Activated B cell treated with CpG ODN at 0.5 μM for 24 hours (primary cell): ENCODE results near the gene MRPL38. TPM values are rescaled to one million over a fixed set of nuclear protein-coding genes. Genes with fewer than 3 reads are reported as not detected.
"Not testable (repeated sequence)": the region's sequence is repeated elsewhere in the genome, so short reads cannot be mapped to it uniquely, and the experiment has no call there.

Source experiments
- ATAC-seq: fragments of 200-7000 bp; cut with Tn5 transposase; one replicate; pipeline ENCODE4 v1.10.0; 2021; ENCODE audit warnings: low read depth, mild to moderate bottlenecking, moderate library complexity
- CTCF ChIA-PET: fragments of 350-600 bp; sonication (Branson Sonifier 250); formaldehyde crosslinking; loops from one replicate; lab custom pipeline; 2021; ENCODE audit warnings: antibody characterized with exemption; lab: Charles Lee
- POLR2A ChIA-PET: fragments of 350-600 bp; sonication (Branson Sonifier 250); formaldehyde crosslinking; loops from one replicate; lab custom pipeline; 2021; ENCODE audit warnings: antibody characterized with exemption; lab: Charles Lee
- DNase-seq: peaks from one replicate; pipeline ENCODE4 v3.0.0; 2022
- H3K27ac Mint-ChIP-seq: one replicate; pipeline ENCODE4 v1.8.0; 2020; ENCODE audit warnings: mixed read lengths
- H3K27me3 Mint-ChIP-seq: one replicate; pipeline ENCODE4 v1.8.0; 2021; ENCODE audit warnings: mixed read lengths
- H3K36me3 Mint-ChIP-seq: one replicate; pipeline ENCODE4 v1.8.0; 2021; ENCODE audit warnings: low read depth, mixed read lengths
- H3K4me1 Mint-ChIP-seq: one replicate; pipeline ENCODE4 v1.8.0; 2021; ENCODE audit warnings: mixed read lengths
- H3K4me3 Mint-ChIP-seq: one replicate; pipeline ENCODE4 v1.8.0; 2020; ENCODE audit warnings: mild to moderate bottlenecking, mixed read lengths
- H3K9me3 Mint-ChIP-seq: one replicate; pipeline ENCODE4 v1.8.0; 2020; ENCODE audit warnings: mixed read lengths
- CTCF ChIP-seq: fragments of 200-600 bp; IDR thresholded peaks from one replicate; pipeline ENCODE4 v1.8.0; 2022; ENCODE audit warnings: antibody characterized with exemption, mild to moderate bottlenecking
- intact Hi-C: fragments of 100-400 bp; cut with micrococcal nuclease; formaldehyde crosslinking; loops from one replicate; pipeline ENCODE4 v1.15.1; 2024
- total RNA-seq: library from RNA; stranded (reverse); gene quantifications from 2 replicates; pipeline ENCODE4 v1.2.3, GENCODE V29; 2022

The MRPL38 gene
- total RNA-seq, 1 donor from 2014 or later, result 137 TPM

GRCh38 chr17:75875182-75875939 is 29.3 kb downstream of the MRPL38 start:
- TF ChIP-seq CTCF, result no peak
- intact Hi-C loops, result loop anchor here (5.0 kb wide), 1 partner anchor 33 kb away; the partner anchor contains the start of gene UNC13D
- Mint-ChIP-seq H3K4me1 (peaks cover 28% of the 10 kb centered on the region), H3K27ac (peak overlapping the region; percentile 79), H3K9me3 (no peaks in the 10 kb centered on the region), H3K27me3 (peaks cover 5% of the 10 kb centered on the region), H3K36me3 (no peaks in the 10 kb centered on the region), H3K4me3 (no peak overlapping the region)
- ChIA-PET CTCF (interaction anchor here (0.7 to 4.4 kb wide), 7 partner anchors 10 to 110 kb away, joined by 4 to 34 read pairs (median 4); partner anchors contain the start of genes GALK1, TRIM65 and WBP2), POLR2A (interaction anchor here (0.6 to 7.1 kb wide), 12 partner anchors 11 to 121 kb away, joined by 3 to 129 read pairs (median 4); partner anchors contain the start of genes TRIM65, UNC13D and WBP2)
- ATAC-seq, result no peak
- no peak for DNase-seq

GRCh38 chr17:75874323-75875181 is 30.1 kb downstream of the MRPL38 start:
- Mint-ChIP-seq H3K9me3 (no peaks in the 10 kb centered on the region), H3K4me3 (no peak overlapping the region), H3K27me3 (no peaks in the 10 kb centered on the region), H3K36me3 (no peaks in the 10 kb centered on the region), H3K4me1 (peaks cover 28% of the 10 kb centered on the region), H3K27ac (no peak overlapping the region)
- no peak for ATAC-seq
- ChIA-PET CTCF (interaction anchor here (0.6 to 2.1 kb wide), 2 partner anchors 9 to 10 kb away, joined by 4 to 9 read pairs; no protein-coding TSS in a partner anchor), POLR2A (interaction anchor here (0.8 to 7.1 kb wide), 3 partner anchors 17 to 97 kb away, joined by 3 to 129 read pairs (median 44); partner anchors contain the start of gene WBP2)
- intact Hi-C loops, result loop anchor here (5.0 kb wide), 1 partner anchor 32 kb away; the partner anchor contains the start of gene UNC13D
- no peak for TF ChIP-seq CTCF
- DNase-seq, result no peak

GRCh38 chr17:75873587-75874322 is 30.9 kb downstream of the MRPL38 start:
- H3K27me3 Mint-ChIP-seq, result no peaks in the 10 kb centered on the region
- intact Hi-C loops, result no loop called here
- no peaks in the 10 kb centered on the region for H3K36me3 Mint-ChIP-seq
- ChIA-PET POLR2A (interaction anchor here (0.6 to 7.1 kb wide), 3 partner anchors 10 to 94 kb away, joined by 3 to 129 read pairs (median 5); partner anchors contain the start of gene WBP2), CTCF (interaction anchor here (0.6 kb wide), 1 partner anchor 9 kb away, joined by 4 read pairs; no protein-coding TSS in a partner anchor)
- no peaks in the 10 kb centered on the region for H3K9me3 Mint-ChIP-seq
- H3K4me3 Mint-ChIP-seq, result no peak overlapping the region
- ATAC-seq, result no peak
- peaks cover 25% of the 10 kb centered on the region for H3K4me1 Mint-ChIP-seq
- no peak for DNase-seq
- no peak for TF ChIP-seq CTCF
- H3K27ac Mint-ChIP-seq, result no peak overlapping the region

- ChIA-PET POLR2A (interaction anchor here (0.6 to 7.1 kb wide), 4 partner anchors 11 to 93 kb away, joined by 3 to 129 read pairs (median 4); partner anchors contain the start of gene WBP2), CTCF (no interaction called here)
- H3K36me3 Mint-ChIP-seq, result no peaks in the 10 kb centered on the region
- ATAC-seq, result no peak
- no peak overlapping the region for H3K27ac Mint-ChIP-seq
- intact Hi-C loops, result no loop called here
- H3K27me3 Mint-ChIP-seq, result no peaks in the 10 kb centered on the region
- DNase-seq, result no peak
- no peak for TF ChIP-seq CTCF
- peaks cover 22% of the 10 kb centered on the region for H3K4me1 Mint-ChIP-seq
- no peaks in the 10 kb centered on the region for H3K9me3 Mint-ChIP-seq
- H3K4me3 Mint-ChIP-seq, result no peak overlapping the region
Measured at GRCh38 chr17:75872434-75873351, 32.0 kb downstream of the MRPL38 start.

- intact Hi-C loops, H3K4me1 Mint-ChIP-seq, DNase-seq, CTCF ChIA-PET, H3K9me3 Mint-ChIP-seq, H3K27me3 Mint-ChIP-seq, H3K36me3 Mint-ChIP-seq, H3K27ac Mint-ChIP-seq, H3K4me3 Mint-ChIP-seq, ATAC-seq: not testable (repeated sequence)
- POLR2A ChIA-PET, result interaction anchor here (0.7 to 1.3 kb wide), 2 partner anchors 10 to 90 kb away, joined by 3 read pairs; a partner anchor contains a TSS
Measured at GRCh38 chr17:75870228-75870627, 34.5 kb downstream of the MRPL38 start.
